BLaER1 (cell line): ENCODE data around the gene CRX.

ENCODE experiments used
- H3K27ac ChIP-seq: shearing (Covaris generic); formaldehyde crosslinking; 2 replicates; pipeline ENCODE4 v1.8.1; 2022
- H3K27me3 ChIP-seq: shearing (Covaris generic); formaldehyde crosslinking; 2 replicates; pipeline ENCODE4 v1.8.1; 2022
- H3K36me3 ChIP-seq: shearing (Covaris generic); formaldehyde crosslinking; 2 replicates; pipeline ENCODE4 v1.8.1; 2022
- H3K4me1 ChIP-seq: shearing (Covaris generic); formaldehyde crosslinking; 2 replicates; pipeline ENCODE4 v1.8.1; 2022
- H3K4me2 ChIP-seq: shearing (Covaris generic); formaldehyde crosslinking; 2 replicates; pipeline ENCODE4 v1.8.1; 2022
- H3K4me3 ChIP-seq: shearing (Covaris generic); formaldehyde crosslinking; 2 replicates; pipeline ENCODE4 v1.8.1; 2022
- H3K9ac ChIP-seq: shearing (Covaris generic); formaldehyde crosslinking; 2 replicates; pipeline ENCODE4 v1.8.1; 2022
- H3K9me3 ChIP-seq: shearing (Covaris generic); formaldehyde crosslinking; 2 replicates; pipeline ENCODE4 v1.8.1; 2022
- H4K20me1 ChIP-seq: shearing (Covaris generic); formaldehyde crosslinking; 2 replicates; pipeline ENCODE4 v1.8.1; 2022
- Cebpa-rat ChIP-seq: shearing (Covaris generic); IDR thresholded peaks from 2 replicates; pipeline ENCODE4 v1.8.1; 2022

CRX gene

DNA sequence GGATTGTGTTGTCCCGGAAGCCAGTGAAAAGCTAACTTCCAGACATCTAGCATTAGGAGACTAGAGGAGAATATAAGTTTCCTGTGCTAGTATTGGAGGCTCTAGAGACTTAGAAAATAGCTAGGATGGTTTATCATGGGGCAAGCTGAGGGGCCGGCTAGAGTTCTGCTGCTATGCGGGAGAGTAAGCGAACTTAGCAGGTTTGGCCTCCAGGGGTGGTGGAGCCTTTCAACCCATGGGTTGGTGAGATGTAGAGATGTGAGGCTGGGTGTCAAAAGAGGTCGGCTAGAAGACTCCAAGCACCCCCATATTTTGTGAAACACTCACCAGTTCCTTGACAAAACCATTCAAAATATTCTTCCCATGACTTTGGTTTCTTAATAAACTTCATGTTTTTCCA lies 60.0 kb downstream of the CRX start:
- Histone ChIP-seq H3K27ac (no peak overlapping the region), H3K4me2 (no peak overlapping the region)
- no peak for TF ChIP-seq Cebpa-rat

DNA sequence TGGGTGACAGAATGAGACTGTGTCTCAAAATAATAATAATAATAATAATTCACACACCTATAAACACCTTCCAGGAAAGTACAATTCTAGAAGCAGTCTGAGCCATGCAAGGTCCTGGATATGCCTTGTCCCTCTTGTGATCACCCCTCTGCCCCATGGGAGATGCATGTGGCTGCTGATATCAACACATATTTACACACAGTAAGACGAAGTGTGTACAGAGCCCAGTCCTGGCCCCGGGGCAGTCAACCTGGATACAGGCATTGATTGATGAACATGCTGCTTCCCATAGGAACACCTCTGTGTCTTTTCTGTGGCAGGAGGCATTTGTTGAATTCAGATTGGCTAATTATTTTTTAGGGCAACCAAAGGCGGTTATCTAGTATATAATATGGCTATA lies 61.2 kb downstream of the CRX start:
- H3K27me3 ChIP-seq = no peaks in the 10 kb centered on the region
- H3K27ac ChIP-seq = no peak overlapping the region
- no peaks in the 10 kb centered on the region for H4K20me1 ChIP-seq
- no peak for TF ChIP-seq Cebpa-rat
- no peaks in the 10 kb centered on the region for H3K36me3 ChIP-seq
- no peaks in the 10 kb centered on the region for H3K9me3 ChIP-seq
- H3K4me3 ChIP-seq = no peak overlapping the region
- no peak overlapping the region for H3K9ac ChIP-seq
- no peak overlapping the region for H3K4me2 ChIP-seq
- H3K4me1 ChIP-seq = peaks cover 15% of the 10 kb centered on the region

More for the DNA sequence above, 60.0 kb downstream of the CRX start:
- Histone ChIP-seq H3K9ac (no peak overlapping the region), H3K4me3 (no peak overlapping the region), H3K9me3 (no peaks in the 10 kb centered on the region), H3K36me3 (no peaks in the 10 kb centered on the region), H4K20me1 (no peaks in the 10 kb centered on the region), H3K4me1 (peaks cover 15% of the 10 kb centered on the region), H3K27me3 (no peaks in the 10 kb centered on the region)

DNA sequence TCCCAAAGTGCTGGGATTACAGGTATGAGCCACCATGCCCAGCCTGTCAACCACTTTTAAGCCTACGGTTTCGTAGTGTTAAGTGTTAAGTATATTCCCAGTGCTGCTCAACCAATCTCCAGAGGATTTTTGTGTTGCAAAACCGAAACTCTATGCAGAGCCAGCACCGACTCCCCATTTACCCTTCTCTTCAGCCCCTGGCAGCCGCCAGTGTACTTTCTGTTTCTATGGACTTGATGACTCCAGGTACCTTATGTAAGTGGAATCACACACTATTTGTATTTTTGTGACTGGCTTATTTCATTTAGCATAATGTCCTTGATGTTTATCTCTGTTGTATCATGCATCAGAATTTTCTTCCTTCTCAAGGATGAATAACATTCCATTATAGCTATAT lies 63.3 kb downstream of the CRX start:
- Histone ChIP-seq H3K9ac (no peak overlapping the region), H3K36me3 (no peaks in the 10 kb centered on the region), H3K4me3 (no peak overlapping the region), H3K27ac (no peak overlapping the region), H3K4me1 (no peaks in the 10 kb centered on the region), H4K20me1 (no peaks in the 10 kb centered on the region), H3K4me2 (no peak overlapping the region), H3K27me3 (no peaks in the 10 kb centered on the region), H3K9me3 (no peaks in the 10 kb centered on the region)
- no peak for TF ChIP-seq Cebpa-rat

DNA sequence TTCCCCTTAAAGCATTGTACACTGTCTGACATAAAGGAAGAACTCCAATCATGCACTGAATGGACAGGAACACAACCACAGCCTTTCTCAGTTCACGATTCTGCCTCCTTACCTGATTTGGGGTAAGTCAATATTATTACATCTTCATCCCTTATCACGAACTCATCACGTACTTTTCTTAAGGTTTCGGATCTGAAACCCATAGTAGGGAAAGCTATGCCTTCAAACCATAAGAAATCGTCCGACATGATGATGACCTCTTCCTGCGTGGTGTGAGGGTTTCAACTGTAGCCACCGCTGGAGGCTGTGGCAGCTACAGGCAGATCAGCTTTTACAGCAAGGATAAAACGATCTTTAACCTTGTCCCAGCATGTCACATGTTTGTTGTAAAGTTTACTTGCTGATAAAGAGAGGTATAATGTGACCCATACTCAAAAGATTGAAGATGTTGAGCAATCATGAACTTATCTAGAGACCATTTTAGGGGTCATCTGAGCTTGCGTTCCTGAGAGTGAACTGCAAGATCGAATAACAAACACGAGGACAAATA lies 64.3 kb downstream of the CRX start, which contains the start of gene SULT2A1:
Gene SULT2A1 (minus strand): TSS at position 306 of the 550 bp plus-strand sequence. CDS start 58 bp downstream, at position 248.
- Histone ChIP-seq H3K27me3 (no peaks in the 10 kb centered on the region), H3K9me3 (no peaks in the 10 kb centered on the region), H3K9ac (no peak within 1 kb of the TSS), H3K36me3 (no peaks in the 10 kb centered on the region), H3K4me3 (no peak within 1 kb of the TSS), H3K4me2 (no peak within 1 kb of the TSS), H3K4me1 (no peaks in the 10 kb centered on the region), H4K20me1 (no peaks in the 10 kb centered on the region), H3K27ac (no peak within 1 kb of the TSS)
- TF ChIP-seq Cebpa-rat = no peak

DNA sequence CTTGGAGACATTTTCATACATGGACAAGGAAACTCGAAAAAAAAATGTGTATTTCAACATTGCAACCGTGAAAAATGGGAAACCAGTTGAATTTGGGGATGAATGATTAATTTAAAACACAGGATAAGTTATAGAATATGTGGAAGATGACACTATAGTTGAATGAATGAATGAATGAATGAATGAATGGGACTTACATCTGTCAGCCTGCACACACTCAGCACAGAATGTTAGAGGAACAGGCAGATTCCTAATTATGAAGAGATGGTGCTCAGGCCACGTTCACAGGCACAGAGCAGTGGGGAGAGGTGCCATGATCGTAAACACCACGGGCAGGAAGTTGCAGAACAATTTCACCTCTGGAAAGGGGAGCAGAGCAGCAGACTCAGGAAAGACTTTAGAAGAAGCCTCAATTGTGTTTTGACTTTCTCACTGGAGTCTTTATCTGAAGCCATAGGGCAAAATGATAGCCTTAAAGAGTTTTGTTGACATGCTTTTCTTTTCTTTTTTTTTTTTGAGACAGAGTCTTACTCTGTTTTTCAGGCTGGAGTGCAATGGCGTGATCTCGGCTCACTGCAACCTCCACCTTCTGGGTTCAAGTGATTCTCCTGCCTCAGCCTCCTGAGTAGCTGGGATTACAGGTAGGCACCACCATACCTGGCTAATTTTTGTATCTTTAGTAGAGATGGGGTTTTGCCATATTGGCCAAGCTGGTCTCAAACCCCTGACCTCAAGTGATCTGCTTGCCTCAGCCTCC lies 69.3 kb downstream of the CRX start:
- Histone ChIP-seq H3K36me3 (no peaks in the 10 kb centered on the region), H3K4me3 (no peak overlapping the region), H3K27ac (no peak overlapping the region), H3K9me3 (peaks cover 28% of the 10 kb centered on the region), H3K4me2 (no peak overlapping the region), H3K4me1 (no peaks in the 10 kb centered on the region), H4K20me1 (no peaks in the 10 kb centered on the region), H3K27me3 (no peaks in the 10 kb centered on the region), H3K9ac (no peak overlapping the region)
- TF ChIP-seq Cebpa-rat = no peak

DNA sequence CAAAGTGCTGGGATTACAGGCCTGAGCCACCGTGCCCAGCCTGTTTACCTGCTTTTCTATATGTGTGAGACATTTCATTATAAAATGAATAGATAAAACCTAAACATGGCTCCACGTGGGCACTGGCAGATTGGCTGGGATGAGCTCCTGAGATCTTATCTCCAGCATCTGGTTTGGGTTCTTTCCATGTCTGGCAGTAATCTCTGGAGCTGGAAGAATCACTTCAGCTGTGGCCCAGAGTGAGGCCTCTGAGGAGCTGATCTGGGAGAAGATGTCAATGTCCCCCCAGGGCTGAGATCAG lies 69.8 kb downstream of the CRX start:
- Histone ChIP-seq H3K36me3 (no peaks in the 10 kb centered on the region), H4K20me1 (no peaks in the 10 kb centered on the region), H3K4me1 (no peaks in the 10 kb centered on the region), H3K4me3 (no peak overlapping the region), H3K27me3 (no peaks in the 10 kb centered on the region), H3K4me2 (no peak overlapping the region), H3K9me3 (peaks cover 31% of the 10 kb centered on the region), H3K27ac (no peak overlapping the region), H3K9ac (no peak overlapping the region)
- TF ChIP-seq Cebpa-rat = no peak

DNA sequence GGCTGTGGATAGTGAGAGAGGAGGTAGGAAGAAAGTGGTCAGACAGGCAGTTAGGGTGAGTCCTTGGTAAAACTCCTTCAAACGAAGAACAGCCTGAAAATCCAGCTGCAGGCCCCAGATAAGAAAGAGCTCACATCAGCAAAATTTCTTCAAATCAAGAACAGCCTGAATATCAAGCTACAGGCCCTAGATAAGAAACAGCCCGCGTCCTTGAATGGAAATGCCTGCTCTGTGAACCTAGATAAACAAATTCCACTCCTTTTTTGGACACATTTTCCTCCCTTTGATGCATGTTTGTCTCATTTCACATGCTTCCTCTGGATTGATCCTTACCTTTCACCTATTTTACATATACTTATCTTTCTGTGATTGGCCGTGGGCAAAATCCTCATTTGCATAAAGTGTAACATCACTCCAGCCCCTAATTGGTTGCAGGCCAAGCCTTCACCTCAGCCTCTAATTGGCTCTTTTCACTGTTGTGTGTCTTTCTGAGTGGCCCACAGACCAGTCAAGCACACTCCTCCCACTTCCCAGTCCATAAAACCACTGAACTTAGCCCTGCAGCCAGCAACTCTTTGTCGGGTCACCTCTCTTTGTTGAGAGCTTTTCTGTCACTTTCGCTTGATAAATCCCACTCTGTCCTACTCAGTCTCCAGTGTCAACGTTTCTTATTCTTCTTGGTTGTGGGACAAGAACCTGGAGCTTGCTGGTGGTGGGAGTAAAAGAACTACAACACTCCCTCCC lies 70.4 kb downstream of the CRX start:
- Histone ChIP-seq H3K9me3 (peaks cover 31% of the 10 kb centered on the region), H3K27ac (no peak overlapping the region), H3K4me2 (no peak overlapping the region), H3K4me3 (no peak overlapping the region), H3K36me3 (no peaks in the 10 kb centered on the region), H3K4me1 (no peaks in the 10 kb centered on the region), H3K27me3 (no peaks in the 10 kb centered on the region), H3K9ac (no peak overlapping the region), H4K20me1 (no peaks in the 10 kb centered on the region)
- no peak for TF ChIP-seq Cebpa-rat
